ENCODE data around the gene SMURF2.

The SMURF2 gene

DNA sequence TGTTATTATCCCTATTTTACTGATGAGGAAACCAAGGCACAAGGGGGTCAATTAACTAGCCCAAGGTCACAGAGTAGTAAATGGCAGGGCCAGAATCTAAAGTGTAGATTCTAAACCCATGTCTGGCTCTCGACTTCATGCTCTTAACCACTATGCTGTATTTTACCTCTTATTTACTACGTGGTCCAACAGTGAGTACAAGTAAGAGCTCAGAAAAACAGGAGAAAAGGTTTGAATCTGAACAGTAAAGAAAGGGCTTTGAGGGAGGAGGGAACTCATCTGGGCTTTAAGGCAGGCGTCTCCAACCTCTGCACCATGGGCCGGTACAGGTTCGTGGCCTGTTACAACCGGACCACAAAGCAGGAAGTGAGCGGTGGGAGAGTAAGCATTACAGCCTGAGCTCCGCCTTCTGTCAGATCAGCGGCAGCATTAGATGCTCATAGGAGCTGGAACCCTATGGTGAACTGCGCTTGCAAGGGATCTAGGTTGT, 62.9 kb downstream of the SMURF2 start:
- TF ChIP-seq, protein P1, sequence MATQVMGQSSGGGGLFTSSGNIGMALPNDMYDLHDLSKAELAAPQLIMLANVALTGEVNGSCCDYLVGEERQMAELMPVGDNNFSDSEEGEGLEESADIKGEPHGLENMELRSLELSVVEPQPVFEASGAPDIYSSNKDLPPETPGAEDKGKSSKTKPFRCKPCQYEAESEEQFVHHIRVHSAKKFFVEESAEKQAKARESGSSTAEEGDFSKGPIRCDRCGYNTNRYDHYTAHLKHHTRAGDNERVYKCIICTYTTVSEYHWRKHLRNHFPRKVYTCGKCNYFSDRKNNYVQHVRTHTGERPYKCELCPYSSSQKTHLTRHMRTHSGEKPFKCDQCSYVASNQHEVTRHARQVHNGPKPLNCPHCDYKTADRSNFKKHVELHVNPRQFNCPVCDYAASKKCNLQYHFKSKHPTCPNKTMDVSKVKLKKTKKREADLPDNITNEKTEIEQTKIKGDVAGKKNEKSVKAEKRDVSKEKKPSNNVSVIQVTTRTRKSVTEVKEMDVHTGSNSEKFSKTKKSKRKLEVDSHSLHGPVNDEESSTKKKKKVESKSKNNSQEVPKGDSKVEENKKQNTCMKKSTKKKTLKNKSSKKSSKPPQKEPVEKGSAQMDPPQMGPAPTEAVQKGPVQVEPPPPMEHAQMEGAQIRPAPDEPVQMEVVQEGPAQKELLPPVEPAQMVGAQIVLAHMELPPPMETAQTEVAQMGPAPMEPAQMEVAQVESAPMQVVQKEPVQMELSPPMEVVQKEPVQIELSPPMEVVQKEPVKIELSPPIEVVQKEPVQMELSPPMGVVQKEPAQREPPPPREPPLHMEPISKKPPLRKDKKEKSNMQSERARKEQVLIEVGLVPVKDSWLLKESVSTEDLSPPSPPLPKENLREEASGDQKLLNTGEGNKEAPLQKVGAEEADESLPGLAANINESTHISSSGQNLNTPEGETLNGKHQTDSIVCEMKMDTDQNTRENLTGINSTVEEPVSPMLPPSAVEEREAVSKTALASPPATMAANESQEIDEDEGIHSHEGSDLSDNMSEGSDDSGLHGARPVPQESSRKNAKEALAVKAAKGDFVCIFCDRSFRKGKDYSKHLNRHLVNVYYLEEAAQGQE (IDR thresholded peaks at IDR 0.05; ENCODE audit: insufficient read depth in 1 of 2, low read depth in 2 of 2, low read length in 2 of 2): no peak
- TF ChIP-seq TAF1 (IDR thresholded peaks at IDR 0.05; ENCODE audit: borderline replicate concordance, insufficient read depth, low read length) (no peak), SIN3A (IDR thresholded peaks at IDR 0.05; ENCODE audit: borderline replicate concordance, insufficient read depth, low read length) (no peak), FOXP2 (optimal IDR thresholded peaks at IDR 0.05; ENCODE audit: borderline replicate concordance, extremely low read depth, extremely low read length, insufficient read depth) (no peak), POLR2AphosphoS5 (IDR thresholded peaks at IDR 0.05; ENCODE audit: low read depth, low read length) (no peak)

GRCh38 chr17:64598672-64599071, 63.4 kb downstream of the SMURF2 start:
- TF ChIP-seq, protein P1 (IDR thresholded peaks at IDR 0.05; ENCODE audit: insufficient read depth in 1 of 2, low read depth in 2 of 2, low read length in 2 of 2): no peak
- no peak for TF ChIP-seq SIN3A (IDR thresholded peaks at IDR 0.05; ENCODE audit: borderline replicate concordance, insufficient read depth, low read length)
- no peak for TF ChIP-seq TAF1 (IDR thresholded peaks at IDR 0.05; ENCODE audit: borderline replicate concordance, insufficient read depth, low read length)
- no peak for TF ChIP-seq FOXP2 (optimal IDR thresholded peaks at IDR 0.05; ENCODE audit: borderline replicate concordance, extremely low read depth, extremely low read length, insufficient read depth)
- TF ChIP-seq POLR2AphosphoS5 (IDR thresholded peaks at IDR 0.05; ENCODE audit: low read depth, low read length): no peak

DNA sequence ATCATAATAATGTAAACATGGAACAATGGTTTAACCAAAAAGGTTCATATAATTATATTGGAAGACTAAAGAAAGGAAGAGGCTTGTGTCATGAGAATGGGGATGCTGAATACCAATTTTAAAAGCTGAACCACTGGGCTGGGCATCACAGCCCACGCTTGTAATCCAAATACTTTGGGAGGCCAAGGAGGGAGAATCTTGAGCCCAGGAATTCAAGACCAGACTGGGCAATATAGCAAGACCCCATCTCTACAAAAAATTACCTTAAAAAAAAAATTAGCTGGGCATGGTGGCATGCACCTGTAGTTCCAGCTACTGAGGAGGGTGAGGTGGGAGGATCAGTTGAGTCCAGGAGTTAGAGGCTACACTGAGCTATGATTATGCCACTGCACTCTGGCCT, 65.1 kb downstream of the SMURF2 start:
- TF ChIP-seq TAF1 (IDR thresholded peaks at IDR 0.05; ENCODE audit: borderline replicate concordance, insufficient read depth, low read length) (no peak), FOXP2 (optimal IDR thresholded peaks at IDR 0.05; ENCODE audit: borderline replicate concordance, extremely low read depth, extremely low read length, insufficient read depth) (no peak), SIN3A (IDR thresholded peaks at IDR 0.05; ENCODE audit: borderline replicate concordance, insufficient read depth, low read length) (no peak)

GRCh38 chr17:64596439-64596838, 65.7 kb downstream of the SMURF2 start:
- TF ChIP-seq, protein P1 (IDR thresholded peaks at IDR 0.05; ENCODE audit: insufficient read depth in 1 of 2, low read depth in 2 of 2, low read length in 2 of 2): no peak
- TF ChIP-seq POLR2AphosphoS5 (IDR thresholded peaks at IDR 0.05; ENCODE audit: low read depth, low read length): no peak
- no peak for TF ChIP-seq SIN3A (IDR thresholded peaks at IDR 0.05; ENCODE audit: borderline replicate concordance, insufficient read depth, low read length)
- TF ChIP-seq TAF1 (IDR thresholded peaks at IDR 0.05; ENCODE audit: borderline replicate concordance, insufficient read depth, low read length): no peak
- TF ChIP-seq FOXP2 (optimal IDR thresholded peaks at IDR 0.05; ENCODE audit: borderline replicate concordance, extremely low read depth, extremely low read length, insufficient read depth): no peak

GRCh38 chr17:64591944-64592343, 70.2 kb downstream of the SMURF2 start:
- TF ChIP-seq TAF1 (IDR thresholded peaks at IDR 0.05; ENCODE audit: borderline replicate concordance, insufficient read depth, low read length) (no peak), POLR2AphosphoS5 (IDR thresholded peaks at IDR 0.05; ENCODE audit: low read depth, low read length) (no peak), FOXP2 (optimal IDR thresholded peaks at IDR 0.05; ENCODE audit: borderline replicate concordance, extremely low read depth, extremely low read length, insufficient read depth) (no peak), SIN3A (IDR thresholded peaks at IDR 0.05; ENCODE audit: borderline replicate concordance, insufficient read depth, low read length) (no peak)
- TF ChIP-seq, protein P1 (IDR thresholded peaks at IDR 0.05; ENCODE audit: insufficient read depth in 1 of 2, low read depth in 2 of 2, low read length in 2 of 2): no peak
